ENCODE results near the gene JAZF1. TPM values are rescaled to one million over a fixed set of nuclear protein-coding genes. Genes with fewer than 3 reads are reported as not detected.
A peak's percentile ranks its signal among the peaks of the same experiment; 100 is the strongest.

The JAZF1 gene
- total and polyA plus RNA-seq, 4 donors = 5.2 to 16.5 (median 10.7) TPM

- Histone ChIP-seq H3K36me3 (ENCODE audit: control insufficient read depth in 4 of 4, insufficient read depth in 4 of 4, low read length in 4 of 4) (no peaks in the 10 kb centered on the region), H3K9me3 (ENCODE audit: control insufficient read depth in 4 of 4, insufficient read depth in 3 of 4, low read length in 3 of 4) (no peaks in the 10 kb centered on the region), H3K27me3 (ENCODE audit: control insufficient read depth in 3 of 3, insufficient read depth in 3 of 3, low read length in 2 of 3) (no peaks in the 10 kb centered on the region), H3K4me1 (ENCODE audit: control insufficient read depth in 5 of 5, insufficient read depth in 5 of 5, low read length in 5 of 5) (peaks cover 3 to 21% (median 13%) of the 10 kb centered on the region in 5 donors), H3K27ac (ENCODE audit: low read depth in 1 of 2, low read length in 1 of 2) (no peak overlapping the region), H3K9ac (ENCODE audit: insufficient read depth in 1 of 2, low read length in 2 of 2) (no peak overlapping the region), H3K4me3 (no peak overlapping the region)
- ATAC-seq (ENCODE audit: insufficient read depth, low FRiP score) (no peak), DNase-seq (peak; percentile 38 to 66 (median 61))
- no peak for TF ChIP-seq CTCF (IDR thresholded peaks at IDR 0.05; ENCODE audit: control extremely low read depth, extremely low read depth)
- WGBS, 2 donors = 74 to 87% methylated on average over 9 of the region's 9 CpGs
Measured at GRCh38 chr7:28070297-28071055, 110.1 kb downstream of the JAZF1 start.

GRCh38 chr7:28069807-28070206, 110.8 kb downstream of the JAZF1 start:
- 59 to 71% methylated on average over 10 of the region's 10 CpGs for WGBS, 2 donors
- TF ChIP-seq CTCF (IDR thresholded peaks at IDR 0.05; ENCODE audit: control extremely low read depth, extremely low read depth) = no peak
- no peaks in the 10 kb centered on the region for H3K36me3 ChIP-seq (ENCODE audit: control insufficient read depth in 4 of 4, insufficient read depth in 4 of 4, low read length in 4 of 4)
- H3K9me3 ChIP-seq (ENCODE audit: control insufficient read depth in 4 of 4, insufficient read depth in 3 of 4, low read length in 3 of 4) = no peaks in the 10 kb centered on the region
- H3K9ac ChIP-seq (ENCODE audit: insufficient read depth in 1 of 2, low read length in 2 of 2) = no peak overlapping the region
- no peaks in the 10 kb centered on the region for H3K27me3 ChIP-seq (ENCODE audit: control insufficient read depth in 3 of 3, insufficient read depth in 3 of 3, low read length in 2 of 3)
- ATAC-seq (ENCODE audit: insufficient read depth, low FRiP score) (no peak), DNase-seq (peak; percentile 79 to 93 (median 88))
- peak overlapping the region in 1 of 2 donors; percentile 32 for H3K27ac ChIP-seq (ENCODE audit: low read depth in 1 of 2, low read length in 1 of 2)
- peaks cover 3 to 28% (median 13%) of the 10 kb centered on the region in 5 donors for H3K4me1 ChIP-seq (ENCODE audit: control insufficient read depth in 5 of 5, insufficient read depth in 5 of 5, low read length in 5 of 5)
- no peak overlapping the region for H3K4me3 ChIP-seq

GRCh38 chr7:28069388-28069787, 111.2 kb downstream of the JAZF1 start:
- TF ChIP-seq CTCF (IDR thresholded peaks at IDR 0.05; ENCODE audit: control extremely low read depth, extremely low read depth) = no peak
- Histone ChIP-seq H3K9me3 (ENCODE audit: control insufficient read depth in 4 of 4, insufficient read depth in 3 of 4, low read length in 3 of 4) (no peaks in the 10 kb centered on the region), H3K27me3 (ENCODE audit: control insufficient read depth in 3 of 3, insufficient read depth in 3 of 3, low read length in 2 of 3) (no peaks in the 10 kb centered on the region), H3K4me1 (ENCODE audit: control insufficient read depth in 5 of 5, insufficient read depth in 5 of 5, low read length in 5 of 5) (peaks cover 3 to 32% (median 13%) of the 10 kb centered on the region in 5 donors), H3K36me3 (ENCODE audit: control insufficient read depth in 4 of 4, insufficient read depth in 4 of 4, low read length in 4 of 4) (no peaks in the 10 kb centered on the region), H3K4me3 (no peak overlapping the region), H3K9ac (ENCODE audit: insufficient read depth in 1 of 2, low read length in 2 of 2) (no peak overlapping the region), H3K27ac (ENCODE audit: low read depth in 1 of 2, low read length in 1 of 2) (peak overlapping the region in 1 of 2 donors; percentile 32)
- 91 to 94% methylated on average over 3 of the region's 3 CpGs for WGBS, 2 donors
- ATAC-seq (ENCODE audit: insufficient read depth, low FRiP score) = no peak
- no peak for DNase-seq

Measured in lung (tissue), 12 donors.